SK-N-MC (cell line): Measurements from ENCODE around the gene BAG3.

Experiments
- DNase-seq: peaks from one replicate; pipeline ENCODE4 v3.0.0-alpha.2; 2011; ENCODE audit warnings: low read depth, low spot score
- H3K27ac ChIP-seq: fragments of 200-600 bp; sonication (generic); 2 replicates; pipeline ENCODE4 v1.5.1; 2016; ENCODE audit warnings: mixed run types
- H3K36me3 ChIP-seq: fragments of 200-600 bp; sonication (generic); 2 replicates; pipeline ENCODE4 v1.6.1; 2017; ENCODE audit warnings: antibody characterized with exemption, low read length, mixed read lengths; ENCODE audit not compliant: insufficient read depth
- H3K4me3 ChIP-seq: fragments of 200-600 bp; sonication (generic); 2 replicates; pipeline ENCODE4 v1.5.1; 2016
- H3K9ac ChIP-seq: fragments of 200-600 bp; sonication (generic); 2 replicates; pipeline ENCODE4 v1.8.0; 2017; ENCODE audit warnings: mixed run types, mixed read lengths; ENCODE audit not compliant: insufficient read length
- H3K9me3 ChIP-seq: fragments of 200-600 bp; sonication (generic); 2 replicates; pipeline ENCODE4 v1.6.1; 2017; ENCODE audit warnings: low read depth, mild to moderate bottlenecking, antibody characterized with exemption, low read length, moderate library complexity, mixed read lengths
- EZH2 ChIP-seq: fragments of 200-600 bp; sonication (generic); IDR thresholded peaks from one replicate; pipeline ENCODE4 v1.6.1; 2017; ENCODE audit warnings: antibody characterized with exemption
- FOXP2 ChIP-seq: optimal IDR thresholded peaks from 2 replicates; pipeline ENCODE3; 2011; ENCODE audit warnings: mild to moderate bottlenecking, moderate library complexity; ENCODE audit not compliant: insufficient read depth; ENCODE audit errors: extremely low read length, control extremely low read depth
- POLR2AphosphoS5 ChIP-seq: IDR thresholded peaks from 2 replicates; pipeline ENCODE4 v1.6.1; 2012; ENCODE audit warnings: mild to moderate bottlenecking, low read depth, low read length, borderline replicate concordance

The BAG3 gene

GRCh38 chr10:119668461-119668860, 17.3 kb downstream of the BAG3 start:
- TF ChIP-seq POLR2AphosphoS5 = no peak
- no peak for TF ChIP-seq FOXP2
- no peak for TF ChIP-seq EZH2

GRCh38 chr10:119669331-119669730, 18.2 kb downstream of the BAG3 start:
- Histone ChIP-seq H3K9me3 (no peaks in the 10 kb centered on the region), H3K27ac (no peak overlapping the region)
- TF ChIP-seq EZH2 = no peak
- no peak for TF ChIP-seq FOXP2
- no peak for TF ChIP-seq POLR2AphosphoS5

More at GRCh38 chr10:119668461-119668860, 17.3 kb downstream of the BAG3 start:
- no peak overlapping the region for H3K27ac ChIP-seq
- DNase-seq = no peak
- no peak overlapping the region for H3K9ac ChIP-seq
- peaks cover 4% of the 10 kb centered on the region; the same call in 1 of the 2 replicates for H3K36me3 ChIP-seq
- H3K4me3 ChIP-seq = no peak overlapping the region
- H3K9me3 ChIP-seq = no peaks in the 10 kb centered on the region

DNA sequence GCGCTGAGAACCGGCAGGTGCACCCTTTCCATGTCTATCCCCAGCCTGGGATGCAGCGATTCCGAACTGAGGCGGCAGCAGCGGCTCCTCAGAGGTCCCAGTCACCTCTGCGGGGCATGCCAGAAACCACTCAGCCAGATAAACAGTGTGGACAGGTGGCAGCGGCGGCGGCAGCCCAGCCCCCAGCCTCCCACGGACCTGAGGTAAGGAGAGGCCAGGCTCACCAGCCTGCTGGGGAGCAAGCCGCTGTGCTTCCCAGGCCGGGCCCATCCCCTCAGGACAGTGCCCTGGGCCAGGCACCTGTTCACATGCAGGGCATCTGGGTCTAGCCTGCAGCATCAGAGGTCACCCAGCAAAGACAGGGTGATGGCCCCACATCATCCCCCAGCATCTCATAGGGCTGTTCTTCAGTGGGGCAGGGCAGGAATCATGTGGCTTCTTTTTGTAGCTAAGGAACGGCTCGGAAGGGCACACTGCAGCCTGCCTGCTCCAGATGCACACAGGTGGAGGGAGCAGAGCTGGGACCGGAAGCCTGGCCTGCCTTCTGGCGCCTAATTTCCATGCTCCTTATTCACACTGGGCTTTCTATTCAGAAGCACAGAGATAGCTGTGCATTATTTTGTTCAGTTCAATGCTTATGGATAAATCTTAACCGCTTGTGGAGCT, 18.9 kb downstream of the BAG3 start:
- TF ChIP-seq POLR2AphosphoS5 (no peak), FOXP2 (no peak), EZH2 (no peak)
- no peak overlapping the region for H3K4me3 ChIP-seq
- DNase-seq = no peak
- no peak overlapping the region for H3K27ac ChIP-seq
- peaks cover 9% of the 10 kb centered on the region; the same call in 1 of the 2 replicates for H3K36me3 ChIP-seq
- H3K9me3 ChIP-seq = no peaks in the 10 kb centered on the region
- H3K9ac ChIP-seq = no peak overlapping the region

More at GRCh38 chr10:119669331-119669730, 18.2 kb downstream of the BAG3 start:
- Histone ChIP-seq H3K36me3 (peaks cover 9% of the 10 kb centered on the region; the same call in 1 of the 2 replicates), H3K9ac (no peak overlapping the region), H3K4me3 (no peak overlapping the region)
- no peak for DNase-seq

GRCh38 chr10:119670717-119671116, 19.5 kb downstream of the BAG3 start:
- H3K27ac ChIP-seq = no peak overlapping the region
- TF ChIP-seq POLR2AphosphoS5 (no peak), EZH2 (no peak), FOXP2 (no peak)
- no peaks in the 10 kb centered on the region for H3K9me3 ChIP-seq
- peaks cover 9% of the 10 kb centered on the region; the same call in 1 of the 2 replicates for H3K36me3 ChIP-seq
- H3K4me3 ChIP-seq = no peak overlapping the region
- no peak overlapping the region for H3K9ac ChIP-seq
- no peak for DNase-seq

DNA sequence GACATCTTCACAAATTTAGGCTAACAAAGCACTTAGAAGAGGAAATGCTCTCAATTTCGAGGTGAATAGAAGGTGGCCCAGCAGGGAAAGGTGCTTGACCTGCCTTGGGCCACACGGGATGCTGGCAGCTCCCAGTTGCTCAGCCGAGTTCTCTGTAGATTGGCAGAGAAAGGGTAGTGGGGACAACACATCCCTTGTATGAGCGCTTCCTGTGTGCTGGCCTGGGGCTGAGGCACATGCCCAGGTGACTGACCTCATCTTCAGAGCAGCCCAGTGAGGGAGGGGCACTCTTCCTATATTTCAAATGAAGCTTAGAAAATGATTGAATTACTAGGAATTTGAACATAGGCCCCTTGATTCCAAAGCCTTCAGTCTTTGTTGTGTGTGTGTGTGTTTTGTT, 20.2 kb downstream of the BAG3 start:
- TF ChIP-seq FOXP2 = no peak
- no peak for TF ChIP-seq POLR2AphosphoS5
- TF ChIP-seq EZH2 = no peak
- peaks cover 10% of the 10 kb centered on the region; the same call in 1 of the 2 replicates for H3K36me3 ChIP-seq
- no peak overlapping the region for H3K27ac ChIP-seq
- no peak overlapping the region for H3K9ac ChIP-seq
- DNase-seq = no peak
- no peaks in the 10 kb centered on the region for H3K9me3 ChIP-seq
- no peak overlapping the region for H3K4me3 ChIP-seq

GRCh38 chr10:119672291-119672690, 21.1 kb downstream of the BAG3 start:
- Histone ChIP-seq H3K9ac (no peak overlapping the region), H3K4me3 (no peak overlapping the region), H3K9me3 (no peaks in the 10 kb centered on the region), H3K27ac (no peak overlapping the region), H3K36me3 (peaks cover 16% of the 10 kb centered on the region; the same call in 1 of the 2 replicates)
- DNase-seq = no peak
- TF ChIP-seq POLR2AphosphoS5 (no peak), FOXP2 (no peak), EZH2 (no peak)

DNA sequence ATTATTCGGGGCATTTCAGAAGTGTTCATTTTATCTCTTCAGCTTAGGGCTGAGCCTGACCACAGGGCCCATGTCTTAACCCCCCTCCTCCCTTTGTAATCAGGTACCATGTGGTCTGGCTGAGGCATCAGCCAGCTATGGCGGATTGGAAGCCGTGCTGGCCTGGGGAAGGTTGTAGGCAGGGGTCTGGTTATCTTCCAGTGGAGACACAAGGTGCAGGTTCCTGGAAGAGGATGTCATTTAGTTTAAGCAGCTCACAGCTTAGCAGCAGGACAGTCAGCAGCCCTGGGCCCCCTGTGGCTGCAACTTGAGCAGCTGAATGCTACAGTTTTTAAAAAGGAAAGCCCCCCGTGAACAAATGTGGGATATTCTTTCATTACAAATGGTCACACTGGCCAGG, 22.1 kb downstream of the BAG3 start:
- H3K4me3 ChIP-seq = no peak overlapping the region
- TF ChIP-seq EZH2 (no peak), FOXP2 (no peak), POLR2AphosphoS5 (no peak)
- H3K27ac ChIP-seq = no peak overlapping the region
- no peak for DNase-seq
- H3K36me3 ChIP-seq = peaks cover 16% of the 10 kb centered on the region; the same call in 1 of the 2 replicates
- H3K9ac ChIP-seq = no peak overlapping the region
- no peaks in the 10 kb centered on the region for H3K9me3 ChIP-seq

- no peak for TF ChIP-seq EZH2
- no peak for TF ChIP-seq FOXP2
- TF ChIP-seq POLR2AphosphoS5 = no peak
- H3K36me3 ChIP-seq = peaks cover 16% of the 10 kb centered on the region; the same call in 1 of the 2 replicates
- H3K9me3 ChIP-seq = no peaks in the 10 kb centered on the region
- no peak overlapping the region for H3K4me3 ChIP-seq
- H3K27ac ChIP-seq = peak overlapping the region; percentile 73
- no peak overlapping the region for H3K9ac ChIP-seq
- DNase-seq = no peak
Measured at GRCh38 chr10:119675483-119676170, 24.4 kb downstream of the BAG3 start.
